ENCODE data around the gene RPAP2.
"Not testable (repeated sequence)": the region's sequence is repeated elsewhere in the genome, so short reads cannot be mapped to it uniquely, and the experiment has no call there.

The RPAP2 gene

GRCh38 chr1:92377991-92378390 lies 79.1 kb downstream of the RPAP2 start:
- DNase-seq, result not testable (repeated sequence)

DNA sequence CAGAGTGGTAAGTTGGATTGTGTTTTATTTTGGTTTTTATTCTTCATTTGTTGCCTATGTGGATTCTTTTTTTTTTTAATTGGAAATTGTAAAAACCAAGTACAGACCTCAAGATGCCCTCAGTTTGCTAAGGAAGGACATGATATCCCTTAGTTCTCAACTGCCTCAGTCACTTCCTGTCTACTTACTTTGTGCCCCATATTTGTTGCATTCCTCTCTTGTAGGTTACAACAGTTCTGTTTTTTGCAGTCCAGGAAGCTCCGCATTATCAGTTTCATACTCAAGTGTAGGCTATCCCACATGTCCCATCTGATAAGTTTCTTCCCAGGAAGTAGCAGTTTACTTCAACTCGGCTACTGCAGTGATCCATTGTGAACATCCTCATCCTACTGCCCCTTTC lies 82.0 kb downstream of the RPAP2 start:
- no peak for DNase-seq

GRCh38 chr1:92393966-92394365 lies 95.1 kb downstream of the RPAP2 start:
- not testable (repeated sequence) for DNase-seq

- no peak for DNase-seq
Measured at GRCh38 chr1:92398519-92398918, 99.7 kb downstream of the RPAP2 start.

DNA sequence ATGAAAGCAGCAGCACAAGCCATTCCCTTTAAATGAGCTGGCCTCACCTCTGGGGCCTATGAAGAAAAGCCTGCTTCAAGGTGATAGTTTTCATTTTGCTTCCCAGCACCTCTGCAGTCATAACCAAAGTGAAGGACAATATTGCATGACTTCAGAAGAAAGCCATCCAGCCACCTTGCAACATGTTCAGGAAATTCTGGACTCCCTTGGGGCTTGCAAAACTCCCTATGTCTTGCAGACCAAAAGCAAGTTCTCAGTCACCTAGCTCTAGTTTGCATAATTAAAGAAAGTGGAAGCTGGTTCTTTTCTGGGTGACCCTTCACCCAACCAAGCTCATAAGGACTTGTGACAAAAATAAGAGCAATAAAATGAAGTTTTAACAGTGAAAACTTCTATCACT lies 100.2 kb downstream of the RPAP2 start:
- DNase-seq, result no peak

GRCh38 chr1:92404661-92405060 lies 105.8 kb downstream of the RPAP2 start:
- DNase-seq, result no peak

GRCh38 chr1:92408825-92409224 lies 110.0 kb downstream of the RPAP2 start:
- no peak for DNase-seq

GRCh38 chr1:92409946-92410549 lies 111.2 kb downstream of the RPAP2 start:
- DNase-seq, result no peak

DNA sequence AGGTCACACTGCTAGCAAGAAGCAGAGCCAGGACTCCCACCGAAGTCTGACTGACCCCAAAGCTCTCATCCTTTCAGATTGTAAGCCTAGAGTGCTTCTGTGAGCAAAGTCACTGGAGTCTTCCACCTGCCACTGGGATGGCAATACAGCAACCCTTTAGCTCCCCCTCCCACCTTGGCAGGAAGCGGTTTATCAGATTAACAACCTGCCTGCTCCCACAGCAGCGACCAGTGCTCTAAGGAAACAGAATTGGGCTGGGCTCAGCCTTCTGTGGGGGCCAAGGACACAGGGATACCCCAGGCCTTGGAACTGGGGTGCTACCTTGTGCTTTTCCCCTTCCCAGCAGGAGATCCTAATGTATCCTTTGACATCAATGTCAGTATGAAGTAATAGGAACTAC lies 111.8 kb downstream of the RPAP2 start:
- no peak for DNase-seq

GRCh38 chr1:92411511-92411910 lies 112.7 kb downstream of the RPAP2 start:
- DNase-seq, result no peak

- no peak for DNase-seq
Measured at GRCh38 chr1:92419642-92420041, 120.8 kb downstream of the RPAP2 start.

DNA sequence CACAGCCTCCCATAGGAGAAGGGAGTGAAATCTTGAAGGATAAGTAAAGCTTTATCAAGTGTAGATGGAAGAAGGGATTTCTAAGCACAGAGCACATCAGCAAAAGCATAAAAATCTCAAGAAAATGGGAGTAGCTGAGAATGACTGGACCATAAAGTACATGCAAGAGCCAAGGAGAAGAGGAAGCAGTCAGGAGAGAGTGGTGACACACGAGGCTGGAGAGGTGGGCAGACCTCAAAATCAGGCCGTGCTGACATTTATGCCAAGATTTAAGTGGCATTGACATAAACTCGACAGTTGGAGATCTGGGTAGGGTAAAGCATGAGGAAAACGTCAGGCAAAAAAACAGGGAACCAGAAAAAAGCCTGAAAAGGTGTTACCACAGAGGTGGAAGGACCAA lies 125.5 kb downstream of the RPAP2 start:
- no peak for DNase-seq

- no peak for DNase-seq
Measured at GRCh38 chr1:92425617-92426016, 126.8 kb downstream of the RPAP2 start.

DNA sequence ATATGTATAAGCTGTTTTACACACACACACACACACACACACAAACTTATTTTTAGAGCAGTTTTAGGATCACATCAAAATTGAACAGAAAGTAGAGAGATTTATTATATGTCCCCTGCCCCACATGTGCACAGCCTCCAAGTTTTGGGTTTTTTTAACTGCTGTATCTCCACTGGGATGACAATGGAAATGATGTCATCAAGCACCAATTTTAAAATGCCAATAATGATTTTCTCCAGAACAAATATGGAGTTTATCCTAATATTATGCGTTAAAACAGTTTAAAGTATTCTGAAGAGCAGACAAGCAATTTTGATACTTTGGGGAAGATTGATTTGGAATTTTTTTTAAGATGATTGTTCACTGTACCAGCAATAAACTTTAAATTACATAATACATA lies 131.2 kb downstream of the RPAP2 start:
- DNase-seq, result no peak

DNA sequence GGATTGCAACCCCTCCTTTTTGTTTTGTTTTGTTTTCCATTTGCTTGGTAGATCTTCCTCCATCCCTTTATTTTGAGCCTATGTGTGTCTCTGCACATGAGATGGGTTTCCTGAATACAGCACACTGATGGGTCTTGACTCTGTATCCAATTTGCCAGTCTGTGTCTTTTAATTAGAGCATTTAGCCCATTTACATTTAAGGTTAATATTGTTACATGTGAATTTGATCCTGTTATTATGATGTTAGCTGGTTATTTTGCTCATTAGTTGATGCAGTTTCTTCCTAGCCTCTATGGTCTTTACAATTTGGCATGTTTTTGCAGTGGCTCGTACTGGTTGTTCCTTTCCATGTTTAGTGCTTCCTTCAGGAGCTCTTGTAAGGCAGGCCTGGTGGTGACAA lies 135.7 kb downstream of the RPAP2 start:
- not testable (repeated sequence) for DNase-seq

DNA sequence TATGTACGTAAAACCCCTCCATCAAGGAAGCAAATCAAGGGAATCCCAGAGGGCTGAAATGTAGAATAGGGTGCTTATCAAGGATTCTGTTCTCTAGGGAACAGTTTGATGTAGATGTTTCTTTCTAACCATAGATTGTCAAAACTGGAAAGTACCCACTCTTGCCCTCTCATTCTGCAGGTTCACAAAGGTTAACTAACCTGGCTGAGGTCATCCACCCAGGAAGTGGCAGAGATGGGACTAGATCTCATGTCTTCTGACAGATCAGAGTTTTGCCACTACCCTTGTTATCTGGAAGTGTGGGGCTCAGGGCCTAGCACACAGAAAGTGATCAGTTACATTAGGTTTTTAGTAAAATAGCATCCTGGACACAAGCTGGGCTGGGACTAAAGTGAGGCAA lies 140.4 kb downstream of the RPAP2 start:
- DNase-seq, result no peak

DNA sequence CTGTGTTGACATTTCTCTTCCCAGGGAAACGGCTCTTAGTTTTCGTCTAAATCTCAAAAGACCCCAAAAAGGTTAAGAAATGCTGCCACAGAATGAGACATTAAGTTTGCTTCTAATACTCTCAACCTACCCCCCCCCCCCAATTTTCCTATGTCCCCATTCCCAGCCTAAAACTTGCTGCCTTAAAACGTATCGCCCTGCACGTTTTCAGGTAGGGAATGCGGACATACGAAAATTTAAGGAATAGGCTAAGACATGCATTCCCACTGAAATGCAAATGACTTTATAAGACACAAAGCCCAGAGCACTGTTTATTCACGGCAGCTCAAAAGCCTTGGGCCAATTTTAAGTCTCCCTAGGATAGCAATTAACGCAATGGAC lies 142.4 kb downstream of the RPAP2 start:
- DNase-seq, result no peak

DNA sequence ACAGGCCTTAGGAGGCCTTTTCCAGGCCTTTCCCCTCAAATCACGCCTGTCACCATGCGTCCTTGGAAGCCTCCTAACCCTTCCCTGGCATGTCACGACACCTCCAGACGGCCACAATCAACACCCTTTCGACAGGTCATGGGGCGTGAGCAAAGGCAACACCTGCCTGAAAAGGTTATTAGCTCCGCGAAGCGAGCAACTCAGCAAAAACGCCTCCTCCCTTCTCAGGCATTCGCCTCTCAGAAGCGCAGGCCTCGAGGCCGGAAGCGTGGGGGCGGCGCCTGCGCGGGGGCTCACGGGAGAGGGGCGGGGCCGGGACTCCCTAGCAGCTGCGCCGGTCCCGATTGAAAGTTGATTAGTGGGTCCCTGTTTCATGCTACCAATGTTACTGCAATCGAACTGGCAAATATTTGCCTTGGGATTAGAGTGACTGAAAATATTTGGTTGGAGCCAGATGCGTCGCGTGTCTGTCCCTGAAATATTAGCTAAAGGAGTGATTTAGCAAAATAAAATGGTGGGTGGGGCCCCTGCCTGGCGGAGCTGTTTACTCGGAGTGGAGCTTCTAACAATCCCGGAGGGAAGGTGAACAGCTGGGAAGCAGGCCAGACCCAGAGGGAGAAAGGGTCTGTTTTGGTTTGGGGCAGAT lies 143.0 kb downstream of the RPAP2 start:
- DNase-seq, result no peak

DNA sequence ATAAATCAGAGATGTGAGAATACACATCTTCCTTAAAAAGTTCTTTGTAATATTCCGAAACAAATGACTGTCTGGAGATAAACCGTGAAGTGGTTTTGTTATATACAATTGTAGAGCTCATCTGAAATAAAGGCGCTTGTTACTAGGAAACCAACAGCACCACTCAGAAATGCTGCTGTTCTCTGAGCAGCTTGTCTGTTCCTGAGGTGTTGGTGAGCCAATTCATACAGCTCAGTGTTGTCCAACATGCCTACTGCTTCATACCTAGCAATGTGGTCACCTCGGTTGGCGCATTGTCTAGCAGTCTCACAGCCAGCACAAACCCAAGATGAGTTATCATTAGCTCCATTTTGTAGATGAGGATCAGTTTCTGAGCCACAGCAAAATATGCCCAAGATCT lies 143.5 kb downstream of the RPAP2 start:
- DNase-seq, result no peak

DNA sequence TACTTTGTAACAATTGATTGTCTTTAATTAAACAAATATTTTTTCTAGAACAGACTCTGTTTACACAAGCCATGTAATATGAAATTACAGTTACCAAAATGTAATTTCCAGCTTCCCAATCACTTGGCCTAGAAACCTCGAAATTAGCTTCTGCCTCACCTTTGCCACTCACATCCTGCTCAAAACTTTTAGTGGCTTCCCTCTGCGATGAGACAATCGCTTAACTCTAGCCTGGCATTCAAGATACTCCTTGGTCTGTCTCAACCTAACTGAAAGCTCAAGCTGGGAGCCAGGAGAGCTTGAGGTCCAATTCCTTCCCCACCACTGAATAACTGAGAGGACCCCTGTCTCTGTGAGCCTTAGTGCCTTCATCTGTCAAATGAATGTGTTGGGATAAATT lies 145.0 kb downstream of the RPAP2 start:
- no peak for DNase-seq

DNA sequence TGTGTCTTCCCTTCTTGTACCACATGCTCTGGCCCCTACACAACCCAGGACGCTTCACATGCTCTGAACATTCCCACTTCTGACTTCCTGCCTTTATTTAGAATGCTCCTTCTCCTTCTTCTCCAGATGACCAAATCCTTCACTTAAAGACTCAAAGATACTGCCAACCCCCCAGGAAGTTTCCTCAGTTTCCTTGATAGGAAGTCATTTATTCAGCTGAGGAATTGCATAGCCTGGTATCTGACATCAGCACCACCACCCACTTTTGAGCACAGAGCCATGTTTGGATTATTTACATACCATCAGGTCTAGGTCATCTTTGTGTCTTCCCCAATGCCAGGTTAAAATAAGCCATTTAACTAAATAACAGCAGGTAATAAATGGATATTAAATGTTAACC lies 145.5 kb downstream of the RPAP2 start:
- no peak for DNase-seq

GRCh38 chr1:92445865-92446264 lies 147.0 kb downstream of the RPAP2 start:
- DNase-seq, result no peak

DNA sequence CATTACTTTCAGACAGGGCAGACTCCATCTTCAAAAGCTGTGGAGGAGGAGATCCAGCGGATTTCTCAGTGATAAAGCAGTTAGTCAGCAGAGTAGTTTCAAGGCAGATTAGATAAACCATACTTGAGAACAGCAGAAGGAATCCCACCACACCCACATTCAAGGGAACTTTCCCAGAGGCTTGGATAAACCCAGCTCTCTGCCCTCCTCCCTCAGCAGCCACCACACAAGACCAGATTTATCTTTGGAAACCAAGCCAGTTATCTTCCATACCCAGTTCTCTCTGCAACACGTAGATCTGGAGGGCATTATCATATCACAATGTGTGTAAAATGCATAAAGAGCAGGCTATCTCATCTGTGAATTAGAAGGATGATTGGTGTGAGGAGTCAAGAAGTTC lies 147.7 kb downstream of the RPAP2 start:
- DNase-seq, result no peak

DNA sequence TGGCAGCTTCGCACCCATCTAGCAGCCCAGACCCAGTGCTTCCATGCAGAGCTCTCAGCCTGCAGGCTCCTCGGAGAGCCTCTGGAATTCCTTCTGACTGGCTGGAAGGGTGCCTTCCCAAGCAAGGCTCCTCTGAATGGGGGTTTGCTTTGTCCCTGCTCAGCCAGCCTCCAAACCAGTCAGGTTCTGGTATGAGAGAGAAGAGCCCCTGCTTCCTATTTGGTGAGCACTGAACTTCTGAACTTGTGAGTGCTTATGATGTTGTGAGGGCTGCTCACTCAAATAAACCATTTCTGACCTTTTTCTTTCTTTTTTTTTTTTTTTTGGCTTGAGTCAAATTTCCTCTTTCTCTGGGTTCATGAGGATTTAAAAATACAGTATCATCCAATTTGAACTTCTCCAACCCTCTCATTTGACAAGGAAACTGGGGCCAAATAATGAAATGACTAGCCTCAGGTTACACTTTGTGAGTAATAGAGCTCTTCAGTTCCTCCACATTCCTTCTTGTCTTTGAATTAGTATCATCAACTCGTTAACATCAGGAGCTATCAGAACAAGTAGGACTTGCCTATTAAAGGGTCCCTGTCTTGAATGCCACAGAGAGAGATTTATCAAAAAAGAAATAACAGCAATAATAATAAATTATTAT lies 148.3 kb downstream of the RPAP2 start:
- no peak for DNase-seq

DNA sequence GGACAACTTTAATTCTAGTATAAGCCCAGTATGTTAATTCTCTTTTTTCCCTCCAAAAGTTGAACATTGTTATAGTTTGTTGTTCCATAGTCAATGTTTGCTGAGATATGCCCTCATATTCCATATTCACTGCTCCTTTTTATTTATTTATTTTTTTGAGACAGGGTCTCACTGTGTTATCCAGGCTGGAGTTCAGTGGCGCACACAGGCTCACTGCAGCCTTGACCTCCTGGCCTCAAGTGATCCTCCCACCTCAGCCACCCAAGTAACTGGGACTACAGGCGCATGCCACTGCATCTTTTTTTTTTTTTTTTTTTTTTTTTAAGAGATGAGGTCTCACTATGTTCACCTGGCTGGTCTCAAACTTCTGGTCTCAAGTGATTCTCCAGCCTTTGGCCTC lies 149.1 kb downstream of the RPAP2 start:
- no peak for DNase-seq
